GM12878 (cell line): ENCODE measurements around the gene KCNN3. TPM values are rescaled to one million over a fixed set of nuclear protein-coding genes. Genes with fewer than 3 reads are reported as not detected.

Experiments used
- ATAC-seq: fragments of 200-7000 bp; cut with Tn5 transposase; 3 replicates; pipeline ENCODE4 v1.9.1; 2020; ENCODE audit warnings: mild to moderate bottlenecking, moderate library complexity
- BruUV-seq: library from RNA; stranded (reverse); fragments of 400-500 nt; replicated peaks from 2 replicates; lab custom pipeline; 2021; lab: Mats Ljungman, UMichigan
- CTCF ChIA-PET: fragments of 300-600 bp; sonication (Branson Sonifier 250); formaldehyde crosslinking; extraction: SDS; loops from one replicate; lab custom pipeline; 2021; ENCODE audit warnings: inconsistent platforms; lab: Yijun Ruan, JAX
- POLR2A ChIA-PET: fragments of 350-600 bp; formaldehyde crosslinking; extraction: SDS; loops from one replicate; lab custom pipeline; 2021; ENCODE audit warnings: inconsistent platforms; lab: Charles Lee
- RAD21 ChIA-PET: fragments of 300-600 bp; sonication (Branson Sonifier 250); formaldehyde crosslinking; loops from one replicate; lab custom pipeline; 2023; ENCODE audit warnings: antibody characterized with exemption; ENCODE audit not compliant: unreplicated experiment; lab: Charles Lee
- SMC1A ChIA-PET: fragments of 300-600 bp; sonication (Branson Sonifier 250); formaldehyde crosslinking; loops from one replicate; lab custom pipeline; 2023; ENCODE audit not compliant: unreplicated experiment, uncharacterized antibody; lab: Charles Lee
- DNase-seq: peaks from one replicate; pipeline ENCODE4 v3.0.0-alpha.2; 2011; ENCODE audit warnings: low read depth, low spot score
- FAIRE-seq: peaks from 3 replicates; lab custom pipeline; 2011; peaks lifted over from hg19 to GRCh38; lab: Jason Lieb, UNC
- H2AFZ ChIP-seq: 2 replicates; pipeline ENCODE4 v1.6.0; 2011; ENCODE audit warnings: low read depth, low read length, control low read depth; ENCODE audit not compliant: control insufficient read depth
- H3K27ac ChIP-seq: 2 replicates; pipeline ENCODE4 v1.5.1; 2011; ENCODE audit warnings: control low read depth; ENCODE audit not compliant: control insufficient read depth, insufficient read depth
- H3K27me3 ChIP-seq, 2 experiments: replicated peaks in 1 of 2; 2 replicates each; pipeline versions ENCODE4 v1.6.0 to v1.6.1; 2011; ENCODE audit warnings: low read length in 1 of 2; ENCODE audit not compliant: control insufficient read depth in 2 of 2, insufficient read depth in 2 of 2
- H3K36me3 ChIP-seq, 2 experiments: 2 replicates each; pipeline ENCODE4 v1.5.1; 2011; ENCODE audit warnings: low read length in 1 of 2; ENCODE audit not compliant: control insufficient read depth in 2 of 2, insufficient read depth in 2 of 2
- H3K4me1 ChIP-seq: 2 replicates; pipeline ENCODE4 v1.6.1; 2011; ENCODE audit warnings: mild to moderate bottlenecking, low read length, moderate library complexity, mixed read lengths; ENCODE audit not compliant: control insufficient read depth, insufficient read depth
- H3K4me2 ChIP-seq: 2 replicates; pipeline ENCODE4 v1.6.0; 2011; ENCODE audit warnings: control low read depth; ENCODE audit not compliant: control insufficient read depth, insufficient read depth
- H3K4me3 ChIP-seq: fragments of 200-600 bp; sonication (generic); 2 replicates; pipeline ENCODE4 v1.5.1; 2016
- H3K79me2 ChIP-seq: 2 replicates; pipeline ENCODE4 v1.6.0; 2011; ENCODE audit warnings: low read length; ENCODE audit not compliant: control insufficient read depth, insufficient read depth
- H3K9ac ChIP-seq: 2 replicates; pipeline ENCODE4 v1.8.0; 2011; ENCODE audit warnings: low read length, control low read depth, mixed read lengths; ENCODE audit not compliant: control insufficient read depth, insufficient read depth
- H3K9me3 ChIP-seq: replicated peaks from 3 replicates; pipeline ENCODE4 v1.5.1; 2011; ENCODE audit warnings: mild to moderate bottlenecking, low read length; ENCODE audit not compliant: control insufficient read depth, insufficient read depth
- H4K20me1 ChIP-seq: 2 replicates; pipeline ENCODE4 v1.6.0; 2011; ENCODE audit not compliant: control insufficient read depth, insufficient read depth
- SUZ12 ChIP-seq: fragments of 200-600 bp; sonication (generic); IDR thresholded peaks from one replicate; pipeline ENCODE4 v1.6.1; 2018; ENCODE audit warnings: antibody characterized with exemption, mild to moderate bottlenecking; ENCODE audit not compliant: unreplicated experiment
- WRNIP1 ChIP-seq: IDR thresholded peaks from 2 replicates; pipeline ENCODE4 v1.6.1; 2011; ENCODE audit warnings: low read depth, low read length, improper control_type of control experiment, borderline replicate concordance
- WGBS: methylation state at CpG from one replicate; pipeline ENCODE4 v1.1.6; 2016; ENCODE audit warnings: low lambda C conversion rate; ENCODE audit not compliant: insufficient replicate concordance, insufficient coverage; ENCODE audit errors: missing lambda C conversion rate; 5-methylcytosine and 5-hydroxymethylcytosine counted together
- in situ Hi-C: fragments of 300-500 bp; cut with MboI; formaldehyde crosslinking; loops from 9 replicates; pipeline ENCODE4 v1.14.3; 2018; ENCODE audit warnings: mixed read lengths
- intact Hi-C: fragments of 100-400 bp; cut with micrococcal nuclease; formaldehyde crosslinking; loops from one replicate; pipeline ENCODE4 v1.14.2; 2022; ENCODE audit not compliant: unreplicated experiment
- polyA plus RNA-seq, 11 experiments: library from polyadenylated mRNA; depleted of rRNA in 4 of 11; unstranded in 6 of 11; stranded (reverse) in 5 of 11; fragments of >200 nt; fragmentation: Nextera tagmentation in 4 of 11; fragmentation: Illumina TruSeq in 1 of 11; extraction: Ambion mirVana in 4 of 11; extraction: Trizol in 1 of 11; gene quantifications; 1 replicate in 1 of 11; 2 replicates in 10 of 11; pipeline versions ENCODE4 v1.2.1 to v1.2.3, GENCODE V29; 2011 to 2016; ENCODE audit warnings: inconsistent platforms in 2 of 11, missing spikeins in 2 of 11, low read depth in 1 of 11
- total RNA-seq, 4 experiments: library from RNA; depleted of rRNA in 3 of 4; stranded (reverse); fragments of >200 nt in 3 of 4; fragmentation: Illumina TruSeq in 1 of 4; extraction: Trizol in 1 of 4; gene quantifications; 2 replicates each; pipeline versions ENCODE4 v1.2.1 to v1.2.3, GENCODE V29; 2013 to 2021
- TF ChIP-seq, protein P1 (sequence below): fragments of 450-650 bp; IDR thresholded peaks from 2 replicates; pipeline ENCODE4 v1.6.1; 2016; ENCODE audit warnings: mild to moderate bottlenecking
- TF ChIP-seq, protein P2 (sequence below): IDR thresholded peaks from 2 replicates; pipeline ENCODE4 v1.6.1; 2012; ENCODE audit warnings: low read depth, low read length, improper control_type of control experiment
- TF ChIP-seq, protein P3 (sequence below): fragments of 450-650 bp; IDR thresholded peaks from 2 replicates; pipeline ENCODE4 v1.6.1; 2018; ENCODE audit warnings: mild to moderate bottlenecking, low read depth, moderate library complexity; ENCODE audit not compliant: partially characterized antibody

KCNN3 gene
- total and polyA plus RNA-seq, 10 of the 15 experiments (the other 5 are each of a cell fraction or from before 2014, with no cell fraction given) = 3.5 to 26.4 (median 14.9) TPM

DNA sequence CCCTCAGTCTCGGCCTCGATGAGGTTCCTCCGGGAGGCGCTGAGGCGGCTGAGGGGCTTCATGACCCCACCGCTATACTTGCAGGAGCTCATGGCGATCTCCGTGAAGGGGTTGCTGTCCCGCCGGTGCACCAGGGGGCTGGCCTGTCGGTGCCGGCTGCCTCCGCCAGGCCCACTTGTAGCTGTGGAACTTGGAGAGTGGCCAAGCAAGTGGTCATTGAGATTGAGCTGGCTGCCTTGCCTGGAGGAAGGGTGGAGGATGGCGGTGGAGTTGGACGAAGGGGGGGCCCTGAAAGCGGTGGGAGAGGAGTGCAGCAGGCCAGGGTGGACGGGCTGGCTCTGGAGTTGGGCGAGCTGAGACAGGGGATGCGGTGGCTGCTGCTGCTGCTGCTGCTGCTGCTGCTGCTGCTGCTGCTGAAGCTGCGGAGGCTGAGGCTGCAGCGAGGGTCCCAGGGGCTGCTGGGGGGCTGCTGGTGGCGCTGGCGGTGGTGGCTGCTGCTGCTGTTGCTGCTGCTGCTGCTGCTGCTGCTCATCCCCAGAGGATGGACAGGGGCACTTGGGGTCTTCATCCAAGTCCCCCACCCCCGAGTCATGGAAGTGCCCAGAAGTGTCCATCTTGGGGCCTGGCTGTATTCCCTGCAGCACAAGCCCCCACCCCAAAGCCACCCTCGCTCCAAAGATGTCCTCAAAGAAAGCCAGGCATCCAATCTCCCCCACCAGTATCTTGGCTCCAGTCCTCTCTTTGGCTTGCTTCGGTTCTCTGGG is 548 bp downstream of the KCNN3 start:
- in situ Hi-C loops (no loop called here), intact Hi-C loops (loop anchor here (5.0 kb wide), 2 partner anchors 193 to 262 kb away; partner anchors contain the start of genes ADAR and EFNA4)
- H3K4me3 ChIP-seq = peak overlapping the region; percentile 88
- peak overlapping the region; percentile 70 for H2AFZ ChIP-seq
- H3K79me2 ChIP-seq = peaks cover 41% of the 10 kb centered on the region
- ATAC-seq = peak; percentile 0
- CTCF ChIA-PET = interaction anchor here (0.7 to 6.2 kb wide), 17 partner anchors 8 to 310 kb away, joined by 3 to 35 read pairs (median 6); no protein-coding TSS in a partner anchor
- peaks cover 61% of the 10 kb centered on the region for H3K4me1 ChIP-seq
- no peaks in the 10 kb centered on the region for H3K27me3 ChIP-seq
- H3K4me2 ChIP-seq = peak overlapping the region; percentile 99
- TF ChIP-seq WRNIP1 = no peak
- TF ChIP-seq, protein P1, sequence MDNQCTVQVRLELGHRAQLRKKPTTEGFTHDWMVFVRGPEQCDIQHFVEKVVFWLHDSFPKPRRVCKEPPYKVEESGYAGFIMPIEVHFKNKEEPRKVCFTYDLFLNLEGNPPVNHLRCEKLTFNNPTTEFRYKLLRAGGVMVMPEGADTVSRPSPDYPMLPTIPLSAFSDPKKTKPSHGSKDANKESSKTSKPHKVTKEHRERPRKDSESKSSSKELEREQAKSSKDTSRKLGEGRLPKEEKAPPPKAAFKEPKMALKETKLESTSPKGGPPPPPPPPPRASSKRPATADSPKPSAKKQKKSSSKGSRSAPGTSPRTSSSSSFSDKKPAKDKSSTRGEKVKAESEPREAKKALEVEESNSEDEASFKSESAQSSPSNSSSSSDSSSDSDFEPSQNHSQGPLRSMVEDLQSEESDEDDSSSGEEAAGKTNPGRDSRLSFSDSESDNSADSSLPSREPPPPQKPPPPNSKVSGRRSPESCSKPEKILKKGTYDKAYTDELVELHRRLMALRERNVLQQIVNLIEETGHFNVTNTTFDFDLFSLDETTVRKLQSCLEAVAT = 0 out of 2 replicates have a peak, but pooled peaks have one; percentile 52
- no peak for TF ChIP-seq SUZ12
- TF ChIP-seq, protein P2, sequence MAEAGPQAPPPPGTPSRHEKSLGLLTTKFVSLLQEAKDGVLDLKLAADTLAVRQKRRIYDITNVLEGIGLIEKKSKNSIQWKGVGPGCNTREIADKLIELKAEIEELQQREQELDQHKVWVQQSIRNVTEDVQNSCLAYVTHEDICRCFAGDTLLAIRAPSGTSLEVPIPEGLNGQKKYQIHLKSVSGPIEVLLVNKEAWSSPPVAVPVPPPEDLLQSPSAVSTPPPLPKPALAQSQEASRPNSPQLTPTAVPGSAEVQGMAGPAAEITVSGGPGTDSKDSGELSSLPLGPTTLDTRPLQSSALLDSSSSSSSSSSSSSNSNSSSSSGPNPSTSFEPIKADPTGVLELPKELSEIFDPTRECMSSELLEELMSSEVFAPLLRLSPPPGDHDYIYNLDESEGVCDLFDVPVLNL = no peak
- TF ChIP-seq, protein P3, sequence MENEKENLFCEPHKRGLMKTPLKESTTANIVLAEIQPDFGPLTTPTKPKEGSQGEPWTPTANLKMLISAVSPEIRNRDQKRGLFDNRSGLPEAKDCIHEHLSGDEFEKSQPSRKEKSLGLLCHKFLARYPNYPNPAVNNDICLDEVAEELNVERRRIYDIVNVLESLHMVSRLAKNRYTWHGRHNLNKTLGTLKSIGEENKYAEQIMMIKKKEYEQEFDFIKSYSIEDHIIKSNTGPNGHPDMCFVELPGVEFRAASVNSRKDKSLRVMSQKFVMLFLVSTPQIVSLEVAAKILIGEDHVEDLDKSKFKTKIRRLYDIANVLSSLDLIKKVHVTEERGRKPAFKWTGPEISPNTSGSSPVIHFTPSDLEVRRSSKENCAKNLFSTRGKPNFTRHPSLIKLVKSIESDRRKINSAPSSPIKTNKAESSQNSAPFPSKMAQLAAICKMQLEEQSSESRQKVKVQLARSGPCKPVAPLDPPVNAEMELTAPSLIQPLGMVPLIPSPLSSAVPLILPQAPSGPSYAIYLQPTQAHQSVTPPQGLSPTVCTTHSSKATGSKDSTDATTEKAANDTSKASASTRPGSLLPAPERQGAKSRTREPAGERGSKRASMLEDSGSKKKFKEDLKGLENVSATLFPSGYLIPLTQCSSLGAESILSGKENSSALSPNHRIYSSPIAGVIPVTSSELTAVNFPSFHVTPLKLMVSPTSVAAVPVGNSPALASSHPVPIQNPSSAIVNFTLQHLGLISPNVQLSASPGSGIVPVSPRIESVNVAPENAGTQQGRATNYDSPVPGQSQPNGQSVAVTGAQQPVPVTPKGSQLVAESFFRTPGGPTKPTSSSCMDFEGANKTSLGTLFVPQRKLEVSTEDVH = no peak
- TF ChIP-seq, all 136 proteins: peak for 1
- peak overlapping the region; percentile 59 for H3K9ac ChIP-seq
- H4K20me1 ChIP-seq = no peaks in the 10 kb centered on the region
- FAIRE-seq (no peak), DNase-seq (no peak)
- no peaks in the 10 kb centered on the region for H3K36me3 ChIP-seq
- 33% methylated on average over 21 of the region's 26 CpGs for WGBS
- BruUV-seq = TSS peak; percentile 64
- POLR2A ChIA-PET = interaction anchor here (0.6 to 11.9 kb wide), 17 partner anchors 9 to 1531 kb away, joined by 3 to 204 read pairs (median 7); partner anchors contain the start of genes CKS1B and PMVK
- peak overlapping the region; percentile 46; the same call in 1 of the 2 replicates for H3K27ac ChIP-seq
- SMC1A ChIA-PET = interaction anchor here (0.7 to 7.8 kb wide), 26 partner anchors 9 to 310 kb away, joined by 3 to 101 read pairs (median 4); partner anchors contain the start of gene PMVK
- RAD21 ChIA-PET = interaction anchor here (0.5 to 15.4 kb wide), 33 partner anchors 9 to 649 kb away, joined by 3 to 254 read pairs (median 4); partner anchors contain the start of genes PBXIP1, PMVK and UBAP2L
- no peaks in the 10 kb centered on the region; the same call in 2 of the 3 replicates for H3K9me3 ChIP-seq
